HEK293 (cell line): ENCODE data around the gene TXNDC9.
"Not testable (repeated sequence)": the region's sequence is repeated elsewhere in the genome, so short reads cannot be mapped to it uniquely, and the experiment has no call there.

ENCODE experiments used
- CTCF ChIA-PET: fragments of 350-600 bp; formaldehyde crosslinking; extraction: SDS; loops from one replicate; lab custom pipeline; 2021; ENCODE audit warnings: antibody characterized with exemption; lab: Yijun Ruan, JAX
- POLR2A ChIA-PET: fragments of 300-600 bp; formaldehyde crosslinking; extraction: SDS; loops from one replicate; lab custom pipeline; 2020; ENCODE audit warnings: antibody characterized with exemption, inconsistent platforms; lab: Yijun Ruan, JAX
- H3K27ac ChIP-seq: fragments of 200-500 bp; sonication (Bioruptor generic); 2 replicates; pipeline ENCODE4 v1.5.1; 2014; ENCODE audit warnings: low read depth, low read length, control low read depth, inconsistent platforms; ENCODE audit errors: extremely low read depth
- H3K36me3 ChIP-seq, 2 experiments: fragments of 200-500 bp in 1 of 2; sonication (Bioruptor generic) in 1 of 2; 1 replicate in 1 of 2; 2 replicates in 1 of 2; pipeline ENCODE4 v1.5.1; 2014 to 2017; ENCODE audit warnings: inconsistent platforms in 2 of 2, low read length in 2 of 2; ENCODE audit not compliant: control insufficient read depth in 2 of 2, insufficient read depth in 1 of 2
- H3K4me1 ChIP-seq: fragments of 200-500 bp; sonication (Bioruptor generic); 2 replicates; pipeline ENCODE4 v1.5.1; 2014; ENCODE audit warnings: mild to moderate bottlenecking, low read length, inconsistent platforms; ENCODE audit not compliant: control insufficient read depth, insufficient read depth
- H3K4me3 ChIP-seq: 2 replicates; pipeline ENCODE4 v1.5.1; 2011; ENCODE audit warnings: low read depth, mild to moderate bottlenecking, control low read depth, low read length, moderate library complexity
- H3K9me3 ChIP-seq: fragments of 200-500 bp; sonication (Bioruptor generic); 2 replicates; pipeline ENCODE4 v1.5.1; 2014; ENCODE audit warnings: low read depth, low read length, inconsistent platforms; ENCODE audit not compliant: control insufficient read depth, insufficient read depth
- EGR2 ChIP-seq: fragments of 450-650 bp; formaldehyde crosslinking; IDR thresholded peaks from 2 replicates; pipeline ENCODE4 v1.5.1; 2016; ENCODE audit warnings: low read depth, missing biosample characterization, missing genetic modification characterization
- KLF7 ChIP-seq: fragments of 450-650 bp; formaldehyde crosslinking; IDR thresholded peaks from 2 replicates; pipeline ENCODE4 v1.5.1; 2016; ENCODE audit warnings: missing biosample characterization, missing genetic modification characterization, borderline replicate concordance
- SCRT1 ChIP-seq: fragments of 450-650 bp; formaldehyde crosslinking; IDR thresholded peaks from 2 replicates; pipeline ENCODE4 v1.5.1; 2016; ENCODE audit warnings: missing biosample characterization, missing genetic modification characterization, borderline replicate concordance
- SETDB1 ChIP-seq: IDR thresholded peaks from one replicate; pipeline ENCODE4 v1.6.1; 2017; ENCODE audit warnings: mild to moderate bottlenecking, low read length, moderate library complexity, mixed read lengths; ENCODE audit not compliant: insufficient read length
- SP2 ChIP-seq: fragments of 450-650 bp; formaldehyde crosslinking; IDR thresholded peaks from 2 replicates; pipeline ENCODE4 v1.5.1; 2016; ENCODE audit warnings: missing biosample characterization, missing genetic modification characterization
- YY2 ChIP-seq: fragments of 450-650 bp; formaldehyde crosslinking; IDR thresholded peaks from 2 replicates; pipeline ENCODE4 v1.5.1; 2016; ENCODE audit warnings: missing biosample characterization, missing genetic modification characterization
- ZBTB21 ChIP-seq: fragments of 450-650 bp; formaldehyde crosslinking; IDR thresholded peaks from 2 replicates; pipeline ENCODE4 v1.5.1; 2017; ENCODE audit warnings: missing biosample characterization, missing genetic modification characterization
- ZFP41 ChIP-seq: fragments of 450-650 bp; formaldehyde crosslinking; IDR thresholded peaks from 2 replicates; pipeline ENCODE4 v1.5.1; 2016; ENCODE audit warnings: missing biosample characterization, missing genetic modification characterization, borderline replicate concordance
- ZNF140 ChIP-seq: fragments of 450-650 bp; formaldehyde crosslinking; IDR thresholded peaks from 2 replicates; pipeline ENCODE4 v1.5.1; 2016; ENCODE audit warnings: missing biosample characterization, missing genetic modification characterization
- ZNF146 ChIP-seq: fragments of 450-650 bp; formaldehyde crosslinking; IDR thresholded peaks from 2 replicates; pipeline ENCODE4 v1.5.1; 2016; ENCODE audit warnings: missing biosample characterization, missing genetic modification characterization
- ZNF19 ChIP-seq: fragments of 450-650 bp; formaldehyde crosslinking; IDR thresholded peaks from 2 replicates; pipeline ENCODE4; 2016; ENCODE audit warnings: missing biosample characterization, missing genetic modification characterization, low read depth
- ZNF2 ChIP-seq: fragments of 450-650 bp; formaldehyde crosslinking; IDR thresholded peaks from 2 replicates; pipeline ENCODE4 v1.5.1; 2016; ENCODE audit warnings: missing biosample characterization, missing genetic modification characterization
- ZNF335 ChIP-seq: fragments of 450-650 bp; formaldehyde crosslinking; conservative IDR thresholded peaks from 2 replicates; pipeline ENCODE4 v1.5.1; 2016; ENCODE audit warnings: missing biosample characterization, missing genetic modification characterization
- ZNF394 ChIP-seq: fragments of 450-650 bp; formaldehyde crosslinking; IDR thresholded peaks from 2 replicates; pipeline ENCODE4 v1.5.1; 2016; ENCODE audit warnings: missing biosample characterization, missing genetic modification characterization, mild to moderate bottlenecking, moderate library complexity, borderline replicate concordance
- ZNF473 ChIP-seq: fragments of 450-650 bp; formaldehyde crosslinking; IDR thresholded peaks from 2 replicates; pipeline ENCODE4 v1.5.1; 2017; ENCODE audit warnings: missing biosample characterization, missing genetic modification characterization
- ZNF501 ChIP-seq: fragments of 450-650 bp; formaldehyde crosslinking; IDR thresholded peaks from 2 replicates; pipeline ENCODE4 v1.5.1; 2016; ENCODE audit warnings: missing biosample characterization, missing genetic modification characterization
- ZNF596 ChIP-seq: fragments of 450-650 bp; IDR thresholded peaks from 2 replicates; pipeline ENCODE4 v1.5.0; 2018; ENCODE audit warnings: missing biosample characterization, mild to moderate bottlenecking, missing genetic modification characterization, moderate library complexity
- ZNF677 ChIP-seq: fragments of 450-650 bp; IDR thresholded peaks from 2 replicates; pipeline ENCODE4 v1.5.0; 2018; ENCODE audit warnings: missing biosample characterization, mild to moderate bottlenecking, missing genetic modification characterization, moderate library complexity
- ZNF777 ChIP-seq: fragments of 450-650 bp; formaldehyde crosslinking; IDR thresholded peaks from 2 replicates; pipeline ENCODE4 v1.5.1; 2017; ENCODE audit warnings: missing biosample characterization, missing genetic modification characterization, borderline replicate concordance
- ZNF837 ChIP-seq: fragments of 450-650 bp; formaldehyde crosslinking; IDR thresholded peaks from 2 replicates; pipeline ENCODE4 v1.5.1; 2016; ENCODE audit warnings: missing biosample characterization, missing genetic modification characterization
- TF ChIP-seq, protein P1 (sequence below): fragments of 450-650 bp; formaldehyde crosslinking; IDR thresholded peaks from 2 replicates; pipeline ENCODE4 v1.5.1; 2017; ENCODE audit warnings: missing biosample characterization, missing genetic modification characterization
- TF ChIP-seq, protein P2 (sequence below): fragments of 450-650 bp; formaldehyde crosslinking; IDR thresholded peaks from 2 replicates; pipeline ENCODE4 v1.5.1; 2016; ENCODE audit warnings: missing biosample characterization, missing genetic modification characterization, borderline replicate concordance

Gene TXNDC9

DNA sequence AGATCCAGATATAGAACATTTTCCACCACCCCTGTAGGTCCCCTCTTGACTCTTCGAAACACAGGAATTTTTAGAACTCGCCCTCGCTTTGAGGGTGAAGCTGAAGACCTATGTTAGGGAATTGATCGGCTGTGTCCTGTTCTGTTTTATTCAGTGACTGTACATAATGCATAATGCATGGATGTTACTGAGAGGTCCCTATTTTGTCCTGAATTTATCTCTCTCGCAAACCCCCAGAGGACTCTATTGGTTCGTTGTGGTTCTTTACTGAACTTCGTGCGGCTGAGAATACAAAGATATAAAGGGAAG is 625 bp upstream of the TXNDC9 start:
- Histone ChIP-seq H3K9me3 (no peaks in the 10 kb centered on the region), H3K4me1 (peaks cover 9% of the 10 kb centered on the region), H3K27ac (peak overlapping the region; percentile 78), H3K36me3 (peaks cover 12 to 17% of the 10 kb centered on the region in 2 experiments), H3K4me3 (peak overlapping the region; percentile 64)
- ChIA-PET POLR2A (interaction anchor here (0.8 to 4.4 kb wide), 20 partner anchors 11 to 195 kb away, joined by 3 to 33 read pairs (median 7); partner anchors contain the start of genes C2orf15, LIPT1, MITD1 and MRPL30), CTCF (interaction anchor here (0.6 to 2.7 kb wide), 13 partner anchors 13 to 687 kb away, joined by 3 to 11 read pairs (median 4); partner anchors contain the start of gene C2orf15)
- TF ChIP-seq ZNF335 (peak; percentile 15), EGR2 (no peak), ZNF19 (no peak), ZNF2 (tag by site-specific recombination) (no peak), ZNF596 (tag by site-specific recombination) (0 out of 2 replicates have a peak, but pooled peaks have one; percentile 4), ZBTB21 (tag by site-specific recombination) (no peak), ZNF777 (tag by site-specific recombination) (0 out of 2 replicates have a peak, but pooled peaks have one; percentile 14)

DNA sequence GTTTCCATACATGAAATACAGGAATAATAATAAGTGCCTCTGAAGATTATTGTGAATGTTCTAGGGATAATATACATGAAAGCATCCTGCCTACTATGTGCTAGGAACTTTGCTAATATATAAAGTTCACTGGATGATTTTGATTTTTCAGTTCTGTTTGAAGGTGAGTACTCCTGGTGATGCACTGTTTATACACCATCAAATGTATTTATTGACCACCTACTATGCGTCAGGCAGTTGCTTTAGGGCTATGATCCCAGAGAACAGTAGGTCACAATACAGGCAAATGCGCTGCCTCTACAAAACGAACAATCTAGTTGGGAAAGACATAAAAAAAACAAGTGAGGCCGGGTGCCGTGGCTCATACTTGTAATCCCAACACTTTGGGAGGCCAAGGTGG is 10.7 kb downstream of the TXNDC9 start:
- H3K27ac ChIP-seq, result no peak overlapping the region
- ChIA-PET POLR2A (no interaction called here), CTCF (no interaction called here)
- no peak for TF ChIP-seq ZNF501 (tag by site-specific recombination)
- TF ChIP-seq, protein P1, sequence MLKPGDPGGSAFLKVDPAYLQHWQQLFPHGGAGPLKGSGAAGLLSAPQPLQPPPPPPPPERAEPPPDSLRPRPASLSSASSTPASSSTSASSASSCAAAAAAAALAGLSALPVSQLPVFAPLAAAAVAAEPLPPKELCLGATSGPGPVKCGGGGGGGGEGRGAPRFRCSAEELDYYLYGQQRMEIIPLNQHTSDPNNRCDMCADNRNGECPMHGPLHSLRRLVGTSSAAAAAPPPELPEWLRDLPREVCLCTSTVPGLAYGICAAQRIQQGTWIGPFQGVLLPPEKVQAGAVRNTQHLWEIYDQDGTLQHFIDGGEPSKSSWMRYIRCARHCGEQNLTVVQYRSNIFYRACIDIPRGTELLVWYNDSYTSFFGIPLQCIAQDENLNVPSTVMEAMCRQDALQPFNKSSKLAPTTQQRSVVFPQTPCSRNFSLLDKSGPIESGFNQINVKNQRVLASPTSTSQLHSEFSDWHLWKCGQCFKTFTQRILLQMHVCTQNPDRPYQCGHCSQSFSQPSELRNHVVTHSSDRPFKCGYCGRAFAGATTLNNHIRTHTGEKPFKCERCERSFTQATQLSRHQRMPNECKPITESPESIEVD (tag by site-specific recombination), result no peak
- TF ChIP-seq YY2 (tag by site-specific recombination), result no peak
- no peak for TF ChIP-seq SETDB1
- H3K36me3 ChIP-seq, result peaks cover 78 to 84% of the 10 kb centered on the region in 2 experiments
- H3K4me3 ChIP-seq, result no peak overlapping the region
- no peaks in the 10 kb centered on the region for H3K4me1 ChIP-seq
- H3K9me3 ChIP-seq, result no peaks in the 10 kb centered on the region

DNA sequence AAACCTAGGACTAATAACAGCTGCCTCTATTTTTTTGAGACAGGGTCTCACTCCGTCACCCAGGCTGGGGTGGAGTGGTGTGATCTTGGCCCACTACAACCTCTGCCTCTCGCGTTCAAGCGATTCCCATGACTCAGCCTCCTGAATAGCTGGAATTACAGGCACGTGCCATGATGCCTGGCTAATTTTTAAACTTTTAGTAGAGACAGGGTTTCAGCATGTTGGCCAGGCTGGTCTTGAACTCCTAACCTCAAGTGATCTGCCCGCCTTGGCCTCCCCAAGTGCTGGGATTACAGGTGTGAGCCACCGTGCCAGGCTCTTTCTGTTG is 18.3 kb downstream of the TXNDC9 start:
- H3K9me3 ChIP-seq, POLR2A ChIA-PET, H3K27ac ChIP-seq, H3K4me3 ChIP-seq, H3K4me1 ChIP-seq, CTCF ChIA-PET: not testable (repeated sequence)
- peaks cover 46 to 55% of the 10 kb centered on the region in 2 experiments for H3K36me3 ChIP-seq

DNA sequence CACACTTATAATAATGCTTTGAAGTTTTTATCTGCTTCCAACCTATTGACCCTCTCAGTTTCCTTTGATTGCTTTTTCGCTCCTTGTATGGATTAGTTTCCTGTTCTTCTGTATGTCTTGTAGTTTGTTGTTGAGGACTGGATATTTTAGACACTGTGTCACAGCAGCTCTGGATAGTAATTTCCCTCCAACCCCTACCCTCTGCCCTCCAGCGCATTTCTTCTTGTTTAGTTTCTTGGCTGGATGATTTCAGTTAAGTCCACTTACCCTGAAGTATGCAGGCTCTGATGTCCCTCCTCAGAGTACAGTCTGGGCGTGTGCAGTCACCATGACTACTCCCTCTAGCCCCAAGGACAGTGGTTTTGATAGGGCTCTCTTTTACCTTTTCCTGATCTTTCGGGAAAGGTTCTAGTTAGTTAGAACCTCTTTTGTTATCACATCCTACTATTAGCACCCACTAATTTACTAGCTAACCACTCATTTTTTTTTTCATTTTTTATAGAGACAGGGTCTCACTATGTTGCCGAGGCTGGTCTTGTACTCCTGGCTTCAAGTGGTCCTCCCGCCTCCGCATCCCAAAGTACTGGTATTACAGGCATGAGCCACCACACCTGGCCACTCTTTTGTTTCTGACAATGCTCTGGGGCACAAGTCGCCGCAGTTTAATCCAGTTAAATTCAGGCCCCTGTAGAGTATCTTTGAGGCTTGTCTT is 18.8 kb downstream of the TXNDC9 start:
- Histone ChIP-seq H3K36me3 (peaks cover 41 to 53% of the 10 kb centered on the region in 2 experiments), H3K4me1 (no peaks in the 10 kb centered on the region), H3K27ac (no peak overlapping the region), H3K4me3 (no peak overlapping the region), H3K9me3 (no peaks in the 10 kb centered on the region)
- POLR2A ChIA-PET, result no interaction called here
- CTCF ChIA-PET, result no interaction called here
- TF ChIP-seq SCRT1 (no peak), ZFP41 (tag by site-specific recombination) (no peak), KLF7 (no peak), ZNF140 (tag by site-specific recombination) (no peak), ZNF473 (tag by site-specific recombination) (no peak), ZNF677 (tag by site-specific recombination) (no peak), ZNF394 (tag by site-specific recombination) (no peak), ZNF146 (tag by site-specific recombination) (no peak), ZNF837 (tag by site-specific recombination) (no peak), SP2 (tag by site-specific recombination) (no peak)
- TF ChIP-seq, protein P2, sequence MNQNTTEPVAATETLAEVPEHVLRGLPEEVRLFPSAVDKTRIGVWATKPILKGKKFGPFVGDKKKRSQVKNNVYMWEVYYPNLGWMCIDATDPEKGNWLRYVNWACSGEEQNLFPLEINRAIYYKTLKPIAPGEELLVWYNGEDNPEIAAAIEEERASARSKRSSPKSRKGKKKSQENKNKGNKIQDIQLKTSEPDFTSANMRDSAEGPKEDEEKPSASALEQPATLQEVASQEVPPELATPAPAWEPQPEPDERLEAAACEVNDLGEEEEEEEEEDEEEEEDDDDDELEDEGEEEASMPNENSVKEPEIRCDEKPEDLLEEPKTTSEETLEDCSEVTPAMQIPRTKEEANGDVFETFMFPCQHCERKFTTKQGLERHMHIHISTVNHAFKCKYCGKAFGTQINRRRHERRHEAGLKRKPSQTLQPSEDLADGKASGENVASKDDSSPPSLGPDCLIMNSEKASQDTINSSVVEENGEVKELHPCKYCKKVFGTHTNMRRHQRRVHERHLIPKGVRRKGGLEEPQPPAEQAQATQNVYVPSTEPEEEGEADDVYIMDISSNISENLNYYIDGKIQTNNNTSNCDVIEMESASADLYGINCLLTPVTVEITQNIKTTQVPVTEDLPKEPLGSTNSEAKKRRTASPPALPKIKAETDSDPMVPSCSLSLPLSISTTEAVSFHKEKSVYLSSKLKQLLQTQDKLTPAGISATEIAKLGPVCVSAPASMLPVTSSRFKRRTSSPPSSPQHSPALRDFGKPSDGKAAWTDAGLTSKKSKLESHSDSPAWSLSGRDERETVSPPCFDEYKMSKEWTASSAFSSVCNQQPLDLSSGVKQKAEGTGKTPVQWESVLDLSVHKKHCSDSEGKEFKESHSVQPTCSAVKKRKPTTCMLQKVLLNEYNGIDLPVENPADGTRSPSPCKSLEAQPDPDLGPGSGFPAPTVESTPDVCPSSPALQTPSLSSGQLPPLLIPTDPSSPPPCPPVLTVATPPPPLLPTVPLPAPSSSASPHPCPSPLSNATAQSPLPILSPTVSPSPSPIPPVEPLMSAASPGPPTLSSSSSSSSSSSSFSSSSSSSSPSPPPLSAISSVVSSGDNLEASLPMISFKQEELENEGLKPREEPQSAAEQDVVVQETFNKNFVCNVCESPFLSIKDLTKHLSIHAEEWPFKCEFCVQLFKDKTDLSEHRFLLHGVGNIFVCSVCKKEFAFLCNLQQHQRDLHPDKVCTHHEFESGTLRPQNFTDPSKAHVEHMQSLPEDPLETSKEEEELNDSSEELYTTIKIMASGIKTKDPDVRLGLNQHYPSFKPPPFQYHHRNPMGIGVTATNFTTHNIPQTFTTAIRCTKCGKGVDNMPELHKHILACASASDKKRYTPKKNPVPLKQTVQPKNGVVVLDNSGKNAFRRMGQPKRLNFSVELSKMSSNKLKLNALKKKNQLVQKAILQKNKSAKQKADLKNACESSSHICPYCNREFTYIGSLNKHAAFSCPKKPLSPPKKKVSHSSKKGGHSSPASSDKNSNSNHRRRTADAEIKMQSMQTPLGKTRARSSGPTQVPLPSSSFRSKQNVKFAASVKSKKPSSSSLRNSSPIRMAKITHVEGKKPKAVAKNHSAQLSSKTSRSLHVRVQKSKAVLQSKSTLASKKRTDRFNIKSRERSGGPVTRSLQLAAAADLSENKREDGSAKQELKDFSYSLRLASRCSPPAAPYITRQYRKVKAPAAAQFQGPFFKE, result no peak
